GM19023 (cell line): Measurements from ENCODE around the gene PLEKHB2.
"Not testable (repeated sequence)": the region's sequence is repeated elsewhere in the genome, so short reads cannot be mapped to it uniquely, and the experiment has no call there.

ENCODE experiments used
- ATAC-seq: cut with Tn5 transposase; IDR thresholded peaks from one replicate; pipeline ENCODE4 v1.9.1; 2021; ENCODE audit warnings: mild to moderate bottlenecking, moderate library complexity; ENCODE audit not compliant: unreplicated experiment

Gene PLEKHB2

GRCh38 chr2:131093696-131094462, 11.3 kb upstream of the PLEKHB2 start:
- peak; percentile 69 for ATAC-seq

- ATAC-seq, result no peak
Measured at GRCh38 chr2:131094463-131095281, 10.5 kb upstream of the PLEKHB2 start.

- ATAC-seq, result no peak
Measured at GRCh38 chr2:131103165-131103564, 2.0 kb upstream of the PLEKHB2 start.

- peak; percentile 64 for ATAC-seq
Measured at GRCh38 chr2:131104487-131105155, 515 bp upstream of the PLEKHB2 start.

GRCh38 chr2:131105950-131106801, 1.0 kb downstream of the PLEKHB2 start:
- ATAC-seq, result peak; percentile 49

- ATAC-seq, result no peak
Measured at GRCh38 chr2:131112529-131112928, 7.4 kb downstream of the PLEKHB2 start.

- no peak for ATAC-seq
Measured at GRCh38 chr2:131113566-131114227, 8.6 kb downstream of the PLEKHB2 start.

GRCh38 chr2:131114950-131115349, 9.8 kb downstream of the PLEKHB2 start:
- ATAC-seq, result not testable (repeated sequence)

GRCh38 chr2:131115752-131116151, 10.6 kb downstream of the PLEKHB2 start:
- no peak for ATAC-seq

GRCh38 chr2:131120815-131121317, 15.7 kb downstream of the PLEKHB2 start:
- no peak for ATAC-seq

GRCh38 chr2:131121464-131121863, 16.3 kb downstream of the PLEKHB2 start:
- no peak for ATAC-seq

- ATAC-seq, result no peak
Measured at GRCh38 chr2:131122496-131122895, 17.4 kb downstream of the PLEKHB2 start.

- no peak for ATAC-seq
Measured at GRCh38 chr2:131123192-131123591, 18.1 kb downstream of the PLEKHB2 start.

- ATAC-seq, result no peak
Measured at GRCh38 chr2:131125195-131125757, 20.1 kb downstream of the PLEKHB2 start.

GRCh38 chr2:131126436-131126835, 21.3 kb downstream of the PLEKHB2 start:
- no peak for ATAC-seq

GRCh38 chr2:131127076-131127475, 21.9 kb downstream of the PLEKHB2 start:
- no peak for ATAC-seq

- no peak for ATAC-seq
Measured at GRCh38 chr2:131127981-131128380, 22.8 kb downstream of the PLEKHB2 start.

GRCh38 chr2:131130298-131130596, 25.1 kb downstream of the PLEKHB2 start:
- ATAC-seq, result no peak

- ATAC-seq, result no peak
Measured at GRCh38 chr2:131132729-131133128, 27.6 kb downstream of the PLEKHB2 start.

- ATAC-seq, result no peak
Measured at GRCh38 chr2:131140581-131140980, 35.4 kb downstream of the PLEKHB2 start.
